HCT116 (cell line): ENCODE results near the gene OLAH.
A peak's percentile ranks its signal among the peaks of the same experiment; 100 is the strongest.

Experiments
- CEBPB ChIP-seq: IDR thresholded peaks from 2 replicates; pipeline ENCODE4 v1.6.1; 2012; ENCODE audit warnings: low read depth
- CTCF ChIP-seq, 3 experiments: fragments of 200-600 bp in 1 of 3; sonication (generic) in 1 of 3; IDR thresholded peaks in 2 of 3; conservative IDR thresholded peaks in 1 of 3; 2 replicates each; pipeline ENCODE4 v1.5.1; 2012 to 2017; ENCODE audit warnings: low read depth in 2 of 3, low read length in 2 of 3, antibody characterized with exemption in 1 of 3, borderline replicate concordance in 1 of 3, control low read depth in 1 of 3, mild to moderate bottlenecking in 1 of 3, mixed read lengths in 1 of 3, mixed run types in 1 of 3, moderate library complexity in 1 of 3; ENCODE audit not compliant: insufficient read depth in 1 of 3
- EZH2 ChIP-seq: fragments of 200-600 bp; sonication (generic); IDR thresholded peaks from 2 replicates; pipeline ENCODE4 v1.6.1; 2017; ENCODE audit warnings: antibody characterized with exemption, mixed run types
- MAX ChIP-seq: IDR thresholded peaks from 2 replicates; pipeline ENCODE4 v1.6.1; 2012
- POLR2A ChIP-seq: IDR thresholded peaks from 2 replicates; pipeline ENCODE4 v1.7.0; 2011; ENCODE audit warnings: borderline replicate concordance; ENCODE audit not compliant: insufficient read depth, insufficient read length; ENCODE audit errors: extremely low read depth
- RAD21 ChIP-seq: IDR thresholded peaks from 2 replicates; pipeline ENCODE4 v1.6.1; 2012; ENCODE audit warnings: low read depth, mild to moderate bottlenecking
- YY1 ChIP-seq: IDR thresholded peaks from 2 replicates; pipeline ENCODE4 v1.6.1; 2011; ENCODE audit warnings: low read length, low read depth, moderate library complexity, mild to moderate bottlenecking; ENCODE audit not compliant: insufficient replicate concordance; ENCODE audit errors: extremely low read depth
- ZFX ChIP-seq: fragments of 450-650 bp; IDR thresholded peaks from 2 replicates; pipeline ENCODE4 v1.6.1; 2017

- TF ChIP-seq CTCF (IDR thresholded peaks at IDR 0.05 in 2 of 3, conservative IDR thresholded peaks at IDR 0.05 in 1 of 3; ENCODE audit: borderline replicate concordance in 1 of 3, insufficient read depth in 1 of 3, low read depth in 2 of 3, low read length in 2 of 3): 0 out of 6 replicates have a peak, but pooled peaks of 2 of the 3 experiments have one; percentile 4 to 5
- TF ChIP-seq RAD21: peak; percentile 27; the same call in 1 of the 2 replicates
- no peak for TF ChIP-seq CEBPB
- no peak for TF ChIP-seq YY1
- TF ChIP-seq POLR2A: no peak
- TF ChIP-seq EZH2: no peak
- no peak for TF ChIP-seq MAX
- TF ChIP-seq ZFX: no peak
Measured at GRCh38 chr10:15084502-15084922, 40.8 kb downstream of the OLAH start.
